Stimulated activated CD8-positive, alpha-beta memory T cell treated with anti-CD3 and anti-CD28 coated beads, Interleukin-7, amount 100 ng/mL, for 4 hours (primary cell): Measurements from ENCODE around the gene FAM20C.

Source experiments
- DNase-seq, 2 donors: peaks; one replicate each; pipeline ENCODE4 v3.0.0-alpha.2; 2020; ENCODE audit warnings: low read depth in 2 of 2

The FAM20C gene

DNA sequence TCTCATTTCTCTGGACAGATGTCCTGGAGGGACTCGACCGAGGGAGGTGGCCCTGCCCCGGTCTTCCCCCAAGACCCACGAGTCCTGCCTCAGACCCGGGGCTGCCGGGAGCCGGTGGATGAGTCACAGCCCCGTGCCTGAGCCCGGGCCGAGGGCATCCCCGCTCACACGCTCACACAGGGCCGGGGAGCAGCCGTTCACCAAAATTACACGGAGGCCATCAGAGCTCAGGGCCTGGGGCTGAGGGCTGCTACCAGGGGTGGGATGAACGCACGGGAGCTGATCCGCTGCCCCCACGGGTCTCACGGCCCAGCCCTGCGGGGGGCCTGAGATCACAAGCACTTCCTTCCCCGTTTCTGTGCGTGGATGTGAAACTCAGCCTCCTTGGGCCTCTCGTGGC lies 17.5 kb downstream of the FAM20C start:
- DNase-seq = no peak

DNA sequence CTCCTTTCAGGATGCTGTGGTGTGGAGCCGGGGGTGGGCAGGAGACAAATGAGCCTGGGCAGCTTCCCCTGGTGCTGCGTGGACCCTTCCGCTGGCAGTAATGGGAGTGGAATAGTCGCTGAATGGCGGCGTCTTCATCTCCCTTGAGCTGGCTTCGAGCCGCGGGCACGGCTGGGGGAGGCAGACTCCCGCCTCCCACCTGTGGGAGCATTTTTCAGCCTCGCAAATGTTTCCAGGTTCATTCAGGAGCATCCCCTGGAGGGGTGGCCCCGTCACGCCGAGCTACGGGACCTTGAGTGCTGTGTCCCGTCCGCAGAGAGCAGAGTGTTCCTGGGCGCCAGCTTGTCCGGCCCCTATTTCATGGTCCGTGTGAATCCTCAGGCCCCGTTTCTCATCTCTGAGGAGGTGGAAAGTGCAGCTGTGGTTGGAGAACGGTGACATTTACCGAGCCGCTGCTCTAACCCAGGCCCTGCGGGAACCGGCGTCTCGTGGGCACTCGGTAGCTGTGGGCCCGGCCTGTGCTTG lies 18.1 kb downstream of the FAM20C start:
- no peak for DNase-seq

DNA sequence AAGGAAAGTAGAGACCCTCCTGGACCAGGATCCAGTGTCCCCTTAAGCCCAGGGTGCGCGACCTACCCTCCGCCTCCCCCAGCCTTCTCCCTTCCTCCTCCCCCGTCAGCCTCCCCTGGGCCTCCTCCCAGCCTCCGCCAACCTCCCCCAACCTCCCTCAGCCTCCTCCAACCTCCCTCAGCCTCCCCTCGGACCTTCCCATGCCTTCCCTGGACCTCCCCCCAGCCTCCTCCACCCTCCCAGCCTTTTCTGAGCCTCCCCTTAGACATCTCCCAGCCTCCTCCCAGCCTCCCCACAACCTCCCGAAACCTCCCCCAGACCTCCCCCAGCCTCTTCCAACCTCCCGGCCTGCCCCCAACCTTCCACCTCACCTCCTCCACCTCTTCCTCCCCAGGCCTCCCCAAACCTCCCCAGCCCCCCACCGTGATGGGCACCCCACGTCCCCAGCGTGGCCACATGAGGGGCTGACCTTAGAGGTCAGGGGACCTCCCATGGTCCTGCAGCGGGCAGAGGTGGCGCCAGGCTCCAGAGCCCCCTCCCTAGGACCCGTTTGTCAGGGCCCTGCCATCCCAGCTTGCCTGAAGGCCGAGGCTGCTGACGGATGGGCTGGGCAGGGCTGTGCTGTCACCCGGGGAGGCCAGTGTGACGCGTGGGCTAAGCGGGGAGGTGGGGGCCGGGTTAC lies 18.8 kb downstream of the FAM20C start:
- DNase-seq = no peak

DNA sequence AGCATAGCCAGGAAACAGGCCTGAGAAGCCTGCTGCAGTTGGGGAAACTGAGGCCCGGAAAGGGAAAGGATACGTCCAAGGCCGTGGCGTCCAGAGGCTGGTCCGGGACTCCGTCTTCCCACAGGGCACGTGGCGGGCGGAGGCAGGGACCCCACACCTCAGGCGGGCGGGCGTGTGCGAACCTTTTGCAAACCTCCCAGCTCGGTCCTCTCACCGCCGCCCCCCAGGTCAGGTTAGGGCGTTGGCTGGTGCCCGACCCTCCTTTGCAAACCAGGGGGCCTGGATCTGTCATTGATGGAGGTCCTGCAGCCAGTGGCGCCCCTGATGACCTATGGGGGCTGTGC lies 19.3 kb downstream of the FAM20C start:
- no peak for DNase-seq

DNA sequence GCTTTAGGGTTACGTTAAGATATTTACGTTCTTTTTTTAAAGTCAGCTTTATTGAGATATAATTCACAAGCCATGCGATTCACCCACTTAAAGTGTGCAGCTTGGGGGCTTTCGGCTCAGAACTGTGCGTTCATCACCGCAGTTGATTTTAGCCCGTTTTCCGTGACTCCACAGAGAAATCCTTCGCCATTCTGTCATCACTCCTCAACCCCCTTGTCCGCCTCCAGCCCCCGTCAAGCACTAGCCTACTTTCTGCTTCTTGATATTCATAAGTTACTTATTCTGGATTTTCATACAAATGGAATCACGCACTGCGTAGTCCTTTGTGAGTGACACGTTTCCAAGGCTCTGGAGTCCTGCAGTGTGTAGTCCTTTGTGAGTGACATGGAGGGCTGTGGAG lies 20.4 kb downstream of the FAM20C start:
- DNase-seq = no peak

DNA sequence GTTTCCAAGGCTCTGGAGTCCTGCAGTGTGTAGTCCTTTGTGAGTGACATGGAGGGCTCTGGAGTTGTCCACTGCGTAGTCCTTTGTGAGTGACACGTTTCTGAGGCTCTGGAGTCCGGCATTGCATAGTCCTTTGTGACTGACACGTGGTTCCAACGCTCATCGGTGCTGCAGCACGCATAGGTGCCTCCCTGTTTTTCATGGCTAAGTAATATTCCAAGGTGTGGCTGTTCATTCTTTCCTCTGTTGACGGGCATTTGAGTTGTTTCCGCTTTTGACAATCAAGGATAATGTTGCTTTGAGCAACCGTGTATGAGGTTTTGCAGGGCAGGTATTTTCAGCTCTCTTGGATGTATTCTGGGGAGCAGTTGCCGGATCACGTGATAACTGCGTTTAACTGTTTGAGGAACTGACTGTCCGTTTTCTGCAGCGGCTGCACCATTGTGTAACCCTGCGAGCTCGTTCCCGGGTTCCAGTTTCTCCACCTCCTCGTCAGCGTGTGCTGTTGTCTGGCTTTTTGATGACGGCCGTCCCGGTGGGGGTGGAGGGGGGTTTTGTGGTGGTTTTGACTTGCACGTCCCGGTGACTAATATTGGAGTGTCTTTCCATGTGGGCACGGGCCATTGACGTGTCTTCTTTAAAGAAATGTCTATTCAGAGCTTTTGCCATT lies 21.1 kb downstream of the FAM20C start:
- no peak for DNase-seq

DNA sequence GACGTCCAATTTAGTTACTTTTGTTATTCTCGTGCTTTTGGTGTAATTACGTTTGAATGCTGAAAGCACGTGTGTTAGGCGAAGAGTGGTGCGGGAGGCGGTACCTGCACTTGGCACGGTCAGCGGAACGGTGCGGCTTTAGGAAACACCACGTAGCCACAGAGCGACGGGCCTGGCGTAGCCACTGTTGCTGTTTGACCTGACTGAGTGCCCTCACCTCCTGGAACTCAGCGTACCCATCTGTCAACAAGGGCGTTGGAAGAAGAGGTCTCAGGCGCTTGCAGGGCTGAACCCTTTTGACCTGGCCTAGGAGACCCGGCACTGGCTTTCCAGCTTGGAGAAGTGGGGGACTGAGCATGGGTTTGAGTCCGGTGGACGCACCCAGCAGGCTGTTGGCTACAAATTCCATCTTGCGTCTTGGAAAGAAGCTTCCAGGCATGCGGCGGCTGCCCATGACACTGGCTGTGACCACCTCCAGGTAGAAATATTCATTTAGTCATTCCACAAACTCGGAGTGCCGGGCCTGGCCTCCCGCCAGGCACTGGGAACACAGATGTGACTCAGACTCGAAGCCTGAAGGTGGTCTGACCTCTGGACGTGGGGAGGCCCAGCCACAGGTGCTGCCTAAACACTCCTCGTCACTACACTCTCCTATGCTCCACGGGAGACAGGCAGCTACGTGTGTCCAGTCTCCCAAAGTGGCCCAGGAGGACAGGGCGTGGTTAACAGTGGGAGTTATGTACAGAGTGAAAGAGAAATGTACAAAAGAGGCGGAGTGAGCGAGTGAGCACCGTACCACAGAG lies 22.2 kb downstream of the FAM20C start:
- DNase-seq = no peak

DNA sequence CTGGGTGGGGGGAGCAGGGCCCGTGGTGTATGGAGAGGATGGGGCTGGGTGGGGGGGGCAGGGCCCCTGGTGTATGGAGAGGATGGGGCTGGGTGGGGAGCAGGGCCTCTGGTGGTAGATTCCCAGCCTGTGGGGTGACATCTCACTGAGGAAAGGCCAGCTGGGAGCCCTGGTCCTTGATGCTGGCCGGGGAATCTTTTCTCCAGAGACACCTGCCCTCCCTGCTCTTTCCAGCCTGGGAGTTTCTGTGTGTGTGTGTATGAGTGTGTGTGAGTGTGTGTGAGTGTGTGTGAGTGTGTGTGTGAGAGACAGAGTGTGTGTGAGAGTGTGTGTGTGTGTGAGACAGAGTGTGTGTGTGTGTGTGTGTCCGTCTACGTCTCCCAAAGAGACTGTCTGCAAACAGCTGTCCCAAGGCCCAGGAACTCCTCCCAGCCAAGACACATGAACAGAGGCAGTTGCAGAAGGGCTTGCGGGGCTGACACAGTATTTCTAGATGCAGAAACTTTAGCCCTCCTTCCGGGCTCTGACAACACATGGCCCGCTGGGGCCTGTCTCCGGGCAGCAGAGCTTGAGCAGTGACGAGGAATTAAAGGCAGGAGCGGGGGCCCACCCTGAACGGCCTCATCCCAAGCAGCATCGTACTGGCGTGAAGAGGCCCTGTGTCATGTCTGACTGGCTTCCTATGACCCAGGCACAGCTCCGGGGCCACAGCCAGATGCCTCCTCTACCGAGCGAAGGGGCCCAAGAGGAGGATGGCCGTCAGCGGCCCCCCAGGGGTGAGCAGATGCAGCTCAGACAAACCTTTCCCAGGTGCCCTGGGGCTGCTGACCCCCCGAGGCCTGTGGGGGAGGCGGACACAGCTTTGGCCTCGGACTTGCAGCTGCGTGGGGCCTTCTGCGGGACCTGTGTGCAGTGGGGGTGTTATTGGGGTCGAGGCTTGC lies 24.3 kb downstream of the FAM20C start:
- DNase-seq = no peak

DNA sequence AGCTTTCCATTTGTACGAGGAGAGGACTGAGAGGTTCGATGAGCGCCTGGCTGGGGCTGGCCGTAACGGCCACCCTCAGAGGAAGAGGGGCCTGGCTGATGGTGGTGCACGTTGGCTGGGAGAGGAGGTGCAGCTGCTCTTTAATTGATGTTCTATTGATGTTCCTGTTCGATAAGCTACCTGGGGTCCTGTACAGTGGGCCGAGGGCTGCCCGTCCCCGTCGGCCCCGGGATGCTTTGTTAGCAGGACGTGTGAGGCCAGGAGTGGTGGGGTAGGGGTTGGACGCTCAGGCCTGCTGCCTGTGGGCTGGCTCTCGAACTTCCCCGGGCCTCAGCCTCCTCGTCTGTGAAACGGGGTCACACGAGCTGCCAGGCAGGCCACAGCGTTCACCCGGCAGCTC lies 25.4 kb downstream of the FAM20C start:
- DNase-seq = no peak

DNA sequence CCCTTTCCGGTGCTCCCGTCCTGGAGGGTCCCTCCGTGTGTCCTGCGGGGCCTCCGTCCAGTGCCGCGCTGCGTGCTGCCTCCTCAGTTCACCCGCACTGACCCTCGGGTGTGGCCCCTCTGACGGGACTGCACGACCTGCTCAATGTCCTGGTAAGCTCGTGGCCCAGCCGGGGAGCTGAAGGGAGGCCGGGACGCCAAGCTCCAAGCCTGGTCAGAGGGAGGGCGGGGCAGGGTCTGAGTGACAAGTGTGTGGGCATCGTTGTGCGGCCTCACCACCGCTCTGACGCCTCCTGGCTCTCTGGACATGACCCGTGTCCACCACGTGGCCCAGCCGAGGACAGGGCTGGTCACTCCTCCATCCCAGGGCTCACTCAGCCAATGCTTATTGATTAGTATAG lies 25.9 kb downstream of the FAM20C start:
- no peak for DNase-seq

DNA sequence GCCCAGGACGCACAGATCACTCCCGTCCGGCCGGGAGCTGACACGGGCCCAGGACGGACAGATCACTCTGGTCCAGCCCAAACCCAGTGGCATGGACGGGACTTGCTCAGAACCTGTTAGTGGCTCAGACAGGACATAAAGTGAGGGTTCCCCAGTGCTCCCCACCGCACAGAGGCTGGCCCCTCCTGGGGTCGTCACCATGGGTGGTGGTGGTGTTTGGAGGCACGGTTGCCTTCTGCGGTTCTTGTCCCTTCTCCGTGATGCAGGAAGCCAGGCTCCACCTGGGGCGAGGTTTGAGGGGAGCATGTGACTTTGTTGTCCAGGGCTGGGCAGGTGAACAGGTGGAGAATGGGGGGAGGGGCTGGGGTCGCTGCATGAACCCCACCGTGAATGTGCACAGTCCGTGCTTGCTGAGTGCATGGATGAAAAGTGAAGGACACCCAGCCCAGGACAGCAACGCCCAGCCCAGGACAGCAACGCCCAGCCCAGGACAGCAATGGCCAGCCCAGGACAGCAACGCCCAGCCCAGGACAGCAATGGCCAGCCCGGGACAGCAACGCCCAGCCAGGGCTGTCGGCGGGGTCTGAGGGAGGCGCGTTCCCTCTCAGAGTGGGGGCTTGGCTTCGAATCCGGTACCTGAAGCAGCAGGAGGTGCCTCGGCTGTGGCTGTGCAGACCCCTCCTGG lies 26.7 kb downstream of the FAM20C start:
- no peak for DNase-seq

DNA sequence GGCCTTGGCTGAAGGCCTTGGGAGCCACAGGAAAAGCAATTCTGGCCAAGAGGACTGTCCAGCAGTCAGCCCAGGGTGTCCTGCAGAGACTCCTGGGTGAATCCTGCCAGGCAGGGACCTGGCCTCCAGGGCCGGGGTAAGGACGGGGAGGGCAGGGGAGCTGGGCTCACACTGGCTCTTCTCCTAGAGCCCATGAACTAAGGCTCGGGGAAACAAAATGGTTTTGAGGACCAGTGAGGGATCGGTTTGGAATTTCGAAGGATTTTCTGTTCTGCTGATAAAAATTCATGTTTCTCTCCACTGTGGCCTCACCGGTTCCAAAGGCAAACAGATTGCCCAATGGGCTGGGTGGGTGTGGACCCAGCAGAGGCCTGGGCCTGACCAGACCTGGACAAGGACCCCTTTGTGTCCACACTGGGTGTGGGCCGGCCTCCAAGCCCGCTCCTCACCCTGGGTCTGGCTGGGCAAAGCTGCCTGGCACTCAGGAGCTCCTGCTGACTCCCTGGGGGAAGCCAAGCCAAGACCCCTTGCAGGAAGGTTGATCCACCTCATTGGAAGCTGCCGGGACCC lies 27.3 kb downstream of the FAM20C start:
- DNase-seq = no peak

DNA sequence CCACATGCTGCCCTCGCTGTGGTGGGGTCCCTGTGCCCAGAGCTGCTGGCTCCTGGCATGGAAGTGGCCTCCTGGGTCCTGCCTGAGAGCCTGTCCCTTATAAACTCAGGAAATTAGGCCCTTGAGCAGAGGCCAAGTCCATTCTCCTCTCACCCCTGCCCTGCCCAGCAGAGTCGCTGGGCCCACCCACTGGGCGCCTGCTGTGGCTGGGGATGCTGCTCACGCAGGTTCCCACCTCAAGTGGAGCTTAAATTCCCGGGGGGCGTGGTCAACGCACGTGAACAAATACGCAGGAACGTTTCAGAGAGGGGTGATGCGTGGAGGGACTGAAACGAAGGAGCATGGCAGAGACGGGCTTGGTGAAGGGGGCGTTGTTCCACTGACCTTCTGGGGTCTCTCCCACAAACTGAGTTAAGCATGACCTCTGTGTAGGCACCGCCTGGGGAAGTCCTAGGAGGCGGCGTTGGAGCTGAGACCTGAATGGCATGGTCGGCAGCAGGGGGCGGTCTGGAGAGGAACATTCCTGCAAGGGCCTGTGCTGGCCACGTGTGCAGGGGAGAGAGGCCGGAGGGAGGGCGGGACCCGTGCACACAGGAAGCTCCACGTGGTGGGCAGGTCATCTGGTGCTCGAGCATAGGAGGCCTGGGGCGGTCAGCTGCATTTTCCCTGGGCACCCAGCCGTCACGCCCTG lies 27.9 kb downstream of the FAM20C start:
- DNase-seq = no peak

DNA sequence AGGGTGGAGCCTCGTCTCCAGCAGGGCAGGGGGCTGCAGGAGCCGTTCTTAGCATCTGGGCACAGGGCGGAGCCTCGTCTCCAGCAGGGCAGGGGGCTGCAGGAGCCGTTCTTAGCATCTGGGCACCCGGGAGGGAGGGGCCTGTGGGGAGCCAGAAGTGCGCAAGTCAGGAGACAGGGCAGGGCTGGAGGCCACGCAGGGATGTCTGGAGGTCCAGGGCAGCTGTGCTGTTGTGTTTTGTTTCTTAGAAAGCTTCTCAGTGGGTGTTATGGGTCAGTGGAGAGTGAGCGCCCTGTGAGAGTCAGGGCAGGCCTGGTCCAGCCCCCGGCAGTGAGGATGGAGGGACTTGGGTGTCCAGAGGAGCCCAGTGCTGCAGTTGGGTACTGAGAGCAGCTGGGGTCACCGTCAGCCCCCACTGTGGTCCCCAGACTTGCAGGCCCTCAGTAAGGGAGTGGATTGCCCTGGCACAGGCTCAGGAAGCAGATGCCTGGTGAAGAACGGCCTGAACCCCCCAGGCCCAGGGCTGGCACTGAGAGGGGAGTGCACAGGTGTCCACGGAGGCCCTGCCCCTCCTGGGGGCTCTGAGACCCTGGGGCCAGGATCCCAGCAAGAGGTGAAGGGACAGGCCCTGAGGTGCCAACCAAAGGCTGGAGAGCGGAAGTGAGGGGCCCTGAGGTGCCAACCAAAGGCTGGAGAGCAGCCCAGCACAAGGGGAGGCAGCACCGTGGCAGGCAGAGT lies 29.8 kb downstream of the FAM20C start:
- no peak for DNase-seq

DNA sequence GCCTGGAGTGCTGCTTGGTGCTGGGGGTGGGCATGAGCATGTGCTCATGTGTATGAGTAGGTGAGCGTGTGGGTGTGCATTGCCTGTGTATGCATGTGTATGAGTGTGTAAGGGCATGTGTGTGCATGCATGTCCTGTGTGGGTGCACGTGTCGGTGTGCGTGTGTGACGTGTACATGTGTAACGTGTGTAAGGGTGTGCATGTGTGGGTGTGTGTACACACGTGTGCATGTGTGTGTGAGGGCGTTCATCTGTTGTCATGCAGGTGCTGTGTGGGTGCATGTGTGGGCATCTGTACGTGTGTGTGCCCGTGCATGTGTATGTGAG lies 30.3 kb downstream of the FAM20C start:
- no peak for DNase-seq

DNA sequence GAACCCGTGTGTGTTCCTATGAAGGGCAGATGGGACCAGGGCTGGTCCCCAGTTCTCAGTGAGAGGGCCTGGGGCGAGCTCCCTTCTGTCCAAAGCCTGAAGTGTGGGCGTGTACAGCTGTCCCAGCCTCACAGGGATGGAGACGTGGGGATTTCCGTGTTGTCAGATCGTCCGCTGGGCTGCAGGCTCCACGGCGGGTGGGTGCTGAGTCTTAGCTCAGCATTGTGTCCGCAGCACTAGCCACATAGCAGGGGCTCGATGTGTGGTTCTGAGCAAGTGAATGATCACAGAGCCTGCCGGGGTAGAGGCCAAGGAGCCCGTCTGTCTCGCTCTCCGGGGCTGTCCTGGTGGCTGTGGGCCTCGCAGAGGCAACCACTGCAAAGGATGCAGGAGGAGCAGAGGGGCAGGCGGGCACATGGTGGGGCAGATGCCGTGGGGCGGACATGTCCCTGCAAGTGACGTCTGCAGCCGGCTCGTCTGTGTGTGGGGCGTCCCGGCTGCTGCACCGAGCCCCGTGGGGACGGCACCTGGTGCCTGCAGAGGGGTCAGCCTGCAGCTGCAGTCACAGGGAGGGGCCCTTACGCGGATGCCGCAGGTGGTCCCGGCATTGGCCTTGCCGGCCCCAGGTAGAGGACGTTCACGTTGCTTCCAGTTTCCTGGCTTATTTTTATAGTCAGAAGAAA lies 30.9 kb downstream of the FAM20C start:
- no peak for DNase-seq

DNA sequence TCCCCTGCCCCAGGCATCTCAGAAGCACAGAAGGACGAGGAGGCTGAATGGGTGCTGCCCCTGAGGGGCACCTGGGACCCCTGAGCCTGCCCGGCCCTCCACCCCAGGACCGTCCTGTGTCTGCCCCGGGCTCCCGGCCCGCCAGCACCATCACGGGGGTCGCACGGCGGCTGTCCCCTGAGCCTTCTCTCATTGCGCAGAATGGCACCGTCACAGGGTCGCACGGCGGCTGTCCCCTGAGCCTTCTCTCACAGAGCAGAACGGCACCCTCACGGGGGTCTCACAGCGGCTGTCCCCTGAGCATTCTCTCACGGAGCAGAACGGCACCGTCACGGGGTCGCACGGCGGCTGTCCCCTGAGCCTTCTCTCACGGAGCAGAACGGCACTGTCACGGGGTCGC lies 31.5 kb downstream of the FAM20C start:
- DNase-seq = no peak

DNA sequence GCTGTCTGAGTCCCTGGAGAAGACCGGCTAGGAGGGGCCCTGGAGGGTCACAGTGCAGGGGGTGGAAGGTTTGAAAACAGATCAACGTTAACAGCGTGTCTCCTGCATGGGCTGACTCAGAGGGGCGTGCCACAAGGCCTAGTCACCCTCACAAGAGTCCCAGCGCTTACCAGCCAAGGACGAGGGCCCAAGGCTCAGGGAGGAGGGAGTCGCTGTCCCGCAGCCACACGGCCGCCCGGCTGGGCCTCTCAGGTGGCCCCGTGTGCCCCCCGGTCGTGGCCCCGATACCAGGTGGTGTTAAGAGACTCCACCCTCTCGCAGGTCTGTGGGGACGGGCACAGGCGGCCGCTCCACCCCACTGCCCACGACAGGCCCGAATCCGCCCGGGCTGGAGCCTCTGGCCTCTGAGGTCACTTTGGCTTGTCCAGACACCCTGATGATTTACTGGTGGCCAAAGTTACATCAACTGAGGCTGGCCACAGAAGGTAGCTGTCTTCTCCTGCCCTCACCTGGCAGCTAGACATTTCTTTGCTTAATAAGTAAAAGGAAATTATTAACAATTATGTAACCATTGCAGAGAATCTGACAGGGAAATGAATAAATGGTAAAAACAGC lies 34.0 kb downstream of the FAM20C start:
- DNase-seq = no peak

DNA sequence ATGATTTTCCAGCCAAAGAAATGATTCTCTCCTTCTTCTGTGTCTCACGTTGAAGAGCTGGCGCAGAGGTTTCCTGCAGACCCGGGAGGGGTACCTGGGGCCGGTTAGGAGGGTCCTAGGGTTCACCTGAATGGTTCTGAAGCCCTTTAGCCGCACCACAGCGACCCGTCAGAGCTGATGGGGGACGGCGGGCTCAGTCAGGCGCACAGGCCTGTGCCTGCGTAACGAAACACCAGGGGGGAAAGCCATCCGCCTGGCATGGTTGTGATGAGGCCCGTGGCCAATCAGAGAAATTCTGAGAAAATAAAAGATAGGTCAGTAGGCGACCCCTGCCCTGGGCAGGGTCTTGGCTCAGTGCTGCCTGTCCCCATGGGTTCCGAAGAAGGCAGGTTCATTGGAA lies 35.6 kb downstream of the FAM20C start:
- no peak for DNase-seq
